Gastroesophageal sphincter (tissue), 4 donors: ENCODE results near the gene TOB1. TPM values are rescaled to one million over a fixed set of nuclear protein-coding genes. Genes with fewer than 3 reads are reported as not detected.

Experiments
- ATAC-seq: fragments of 150-250 bp; one replicate; pipeline ENCODE4 v1.9.1; 2016; ENCODE audit warnings: mild to moderate bottlenecking, moderate library complexity
- H3K27ac ChIP-seq, 4 donors: fragments of 200-600 bp; sonication (generic) in 3 of 4; 1 replicate in 3 of 4; 2 replicates in 1 of 4; pipeline ENCODE4 v1.5.1; 2016 to 2019
- H3K27me3 ChIP-seq: fragments of 200-600 bp; sonication (generic); one replicate; pipeline ENCODE4 v1.5.1; 2019
- H3K36me3 ChIP-seq, 2 donors: fragments of 200-600 bp; sonication (generic); one replicate each; pipeline ENCODE4 v1.5.1; 2019; ENCODE audit warnings: control low read depth in 1 of 2
- H3K4me1 ChIP-seq, 3 donors: fragments of 200-600 bp; sonication (generic); 1 replicate in 2 of 3; 2 replicates in 1 of 3; pipeline ENCODE4 v1.5.1; 2016 to 2019; ENCODE audit warnings: control low read depth in 2 of 3
- H3K4me3 ChIP-seq, 2 donors: fragments of 200-600 bp; sonication (generic); one replicate each; pipeline ENCODE4 v1.5.1; 2019; ENCODE audit warnings: mild to moderate bottlenecking in 1 of 2, moderate library complexity in 1 of 2
- H3K9me3 ChIP-seq, 3 donors: fragments of 200-600 bp; sonication (generic); one replicate each; pipeline ENCODE4 v1.5.1; 2017 to 2019; ENCODE audit warnings: control low read depth in 2 of 3
- CTCF ChIP-seq, 4 experiments: fragments of 200-600 bp in 2 of 4; fragments of 450-650 bp in 2 of 4; sonication (generic) in 1 of 4; IDR thresholded peaks; one replicate each; pipeline ENCODE4 v1.5.1; 2017 to 2019; ENCODE audit warnings: antibody characterized with exemption in 4 of 4, mild to moderate bottlenecking in 2 of 4, moderate library complexity in 2 of 4
- EP300 ChIP-seq: sonication (generic); formaldehyde crosslinking; IDR thresholded peaks from one replicate; pipeline ENCODE4 v1.6.1; 2017; ENCODE audit warnings: antibody characterized with exemption, mild to moderate bottlenecking
- POLR2A ChIP-seq, 2 donors: fragments of 450-650 bp; IDR thresholded peaks; one replicate each; pipeline ENCODE4 v1.6.1; 2017; ENCODE audit warnings: antibody characterized with exemption in 2 of 2, mild to moderate bottlenecking in 2 of 2, moderate library complexity in 1 of 2
- POLR2AphosphoS5 ChIP-seq: sonication (generic); formaldehyde crosslinking; IDR thresholded peaks from one replicate; pipeline ENCODE4 v1.6.1; 2017; ENCODE audit warnings: antibody characterized with exemption
- WGBS, 2 donors: methylation state at CpG; one replicate each; pipeline ENCODE4 v1.1.5; 2018; ENCODE audit warnings: low coverage in 1 of 2; 5-methylcytosine and 5-hydroxymethylcytosine counted together
- total RNA-seq, 4 donors: library from RNA; depleted of rRNA; stranded (reverse); fragments of >200 nt; gene quantifications; one replicate each; pipeline ENCODE4 v1.1.0, GENCODE V29; 2016

Gene TOB1
- total RNA-seq, 4 donors from 2014 or later: 27.8 to 47.2 (median 29.6) TPM

- H3K4me1 ChIP-seq: peaks cover 0 to 4% (median 0%) of the 10 kb centered on the region in 3 donors
- TF ChIP-seq POLR2A (IDR thresholded peaks at IDR 0.05): no peak
- TF ChIP-seq POLR2AphosphoS5: no peak
- TF ChIP-seq CTCF (IDR thresholded peaks at IDR 0.05): no peak
- no peak for TF ChIP-seq EP300
- no peak overlapping the region for H3K4me3 ChIP-seq
- H3K27ac ChIP-seq: no peak overlapping the region
- H3K36me3 ChIP-seq: no peaks in the 10 kb centered on the region
- WGBS, 2 donors: 73% methylated on average over 3 of the region's 3 CpGs; no CpG with 5 or more reads in 1 of the 2 donors
- no peaks in the 10 kb centered on the region for H3K9me3 ChIP-seq
- H3K27me3 ChIP-seq: no peaks in the 10 kb centered on the region
- ATAC-seq: no peak
Measured at GRCh38 chr17:50889528-50890118, 23.5 kb upstream of the TOB1 start.

- Histone ChIP-seq H3K27ac (no peak overlapping the region), H3K9me3 (no peaks in the 10 kb centered on the region), H3K36me3 (no peaks in the 10 kb centered on the region), H3K4me3 (no peak overlapping the region), H3K27me3 (no peaks in the 10 kb centered on the region), H3K4me1 (no peaks in the 10 kb centered on the region)
- no peak for TF ChIP-seq POLR2A (IDR thresholded peaks at IDR 0.05)
- no peak for TF ChIP-seq EP300
- no peak for TF ChIP-seq CTCF (IDR thresholded peaks at IDR 0.05)
- no peak for TF ChIP-seq POLR2AphosphoS5
- ATAC-seq: no peak
- 96 to 100% methylated on average over 5 of the region's 5 CpGs for WGBS, 2 donors
Measured at GRCh38 chr17:50887705-50888245, 21.6 kb upstream of the TOB1 start.

GRCh38 chr17:50884439-50885311 lies 18.5 kb upstream of the TOB1 start:
- TF ChIP-seq POLR2AphosphoS5 (no peak), EP300 (no peak)
- no peaks in the 10 kb centered on the region for H3K4me1 ChIP-seq
- no peak overlapping the region for H3K27ac ChIP-seq
- WGBS, 2 donors: 62 to 75% methylated on average over 3 of the region's 8 CpGs
- no peaks in the 10 kb centered on the region for H3K27me3 ChIP-seq
- no peak overlapping the region for H3K4me3 ChIP-seq
- peaks cover 0 to 6% (median 0%) of the 10 kb centered on the region in 3 donors for H3K9me3 ChIP-seq
- no peaks in the 10 kb centered on the region for H3K36me3 ChIP-seq
- no peak for ATAC-seq

- peaks cover 0 to 6% (median 0%) of the 10 kb centered on the region in 3 donors for H3K9me3 ChIP-seq
- no peaks in the 10 kb centered on the region for H3K27me3 ChIP-seq
- 79 to 89% methylated on average over 3 to 5 of the region's 5 CpGs for WGBS, 2 donors
- no peak overlapping the region for H3K4me3 ChIP-seq
- no peaks in the 10 kb centered on the region for H3K36me3 ChIP-seq
- ATAC-seq: no peak
- no peak overlapping the region for H3K27ac ChIP-seq
- no peaks in the 10 kb centered on the region for H3K4me1 ChIP-seq
- TF ChIP-seq CTCF (IDR thresholded peaks at IDR 0.05) (no peak), POLR2A (IDR thresholded peaks at IDR 0.05) (no peak), EP300 (no peak), POLR2AphosphoS5 (no peak)
Measured at GRCh38 chr17:50883850-50884438, 17.8 kb upstream of the TOB1 start.

- WGBS, 2 donors: 43 to 73% methylated on average over 1 to 3 of the region's 7 CpGs
- Histone ChIP-seq H3K36me3 (no peaks in the 10 kb centered on the region), H3K4me1 (no peaks in the 10 kb centered on the region), H3K4me3 (no peak overlapping the region), H3K27ac (no peak overlapping the region), H3K27me3 (no peaks in the 10 kb centered on the region), H3K9me3 (peaks cover 0 to 6% (median 0%) of the 10 kb centered on the region in 3 donors)
- TF ChIP-seq POLR2AphosphoS5: no peak
- no peak for TF ChIP-seq POLR2A (IDR thresholded peaks at IDR 0.05)
- no peak for TF ChIP-seq EP300
- TF ChIP-seq CTCF (IDR thresholded peaks at IDR 0.05): no peak
- no peak for ATAC-seq
Measured at GRCh38 chr17:50882851-50883250, 16.7 kb upstream of the TOB1 start.
